HepG2 (cell line): ENCODE results near the gene SPI1. TPM values are rescaled to one million over a fixed set of nuclear protein-coding genes. Genes with fewer than 3 reads are reported as not detected.

Source experiments
- EP300 ChIP-seq, 3 experiments: sonication (generic) in 1 of 3; formaldehyde crosslinking in 1 of 3; IDR thresholded peaks; 2 replicates each; pipeline versions ENCODE4 v1.5.1 to v1.6.1; 2011 to 2020; ENCODE audit warnings: low read depth in 2 of 3, low read length in 2 of 3, borderline replicate concordance in 1 of 3, improper control_type of control experiment in 1 of 3, mild to moderate bottlenecking in 1 of 3, missing genetic modification reagents in 1 of 3, moderate library complexity in 1 of 3
- GABPA ChIP-seq, 2 experiments: IDR thresholded peaks; 2 replicates each; pipeline ENCODE4 v1.6.1; 2011 to 2016; ENCODE audit warnings: low read depth in 2 of 2, low read length in 1 of 2, missing biosample characterization in 1 of 2, missing genetic modification characterization in 1 of 2
- GABPB1 ChIP-seq: IDR thresholded peaks from 2 replicates; pipeline ENCODE4 v1.6.1; 2016; ENCODE audit warnings: mild to moderate bottlenecking, missing genetic modification reagents, moderate library complexity, missing compliant biosample characterization
- KDM2A ChIP-seq: sonication (generic); formaldehyde crosslinking; IDR thresholded peaks from 2 replicates; pipeline ENCODE4 v1.4.0; 2020; ENCODE audit warnings: low read depth, missing genetic modification reagents, borderline replicate concordance
- NFRKB ChIP-seq: fragments of 450-650 bp; IDR thresholded peaks from 2 replicates; pipeline ENCODE4 v1.6.1; 2017
- NR2F6 ChIP-seq, 2 experiments: IDR thresholded peaks; 2 replicates each; pipeline ENCODE4 v1.6.1; 2016; ENCODE audit warnings: antibody characterized with exemption in 1 of 2, mild to moderate bottlenecking in 1 of 2
- RBFOX2 ChIP-seq: fragments of 200-400 bp; formaldehyde crosslinking; IDR thresholded peaks from 2 replicates; pipeline ENCODE4 v1.6.1; 2017; ENCODE audit warnings: low read depth, mild to moderate bottlenecking, low read length
- SRSF4 ChIP-seq: fragments of 200-400 bp; formaldehyde crosslinking; IDR thresholded peaks from one replicate; pipeline ENCODE4 v1.6.1; 2018; ENCODE audit warnings: mild to moderate bottlenecking, low read depth, low read length, moderate library complexity; ENCODE audit not compliant: poor library complexity, severe bottlenecking
- ZBTB7A ChIP-seq: sonication (generic); formaldehyde crosslinking; IDR thresholded peaks from 2 replicates; pipeline ENCODE4 v1.8.0; 2022; ENCODE audit warnings: mild to moderate bottlenecking, missing genetic modification reagents
- ZFP82 ChIP-seq: sonication (generic); formaldehyde crosslinking; IDR thresholded peaks from 2 replicates; pipeline ENCODE4 v1.5.1; 2020; ENCODE audit warnings: mild to moderate bottlenecking, missing genetic modification reagents, borderline replicate concordance
- ZFX ChIP-seq: sonication (generic); formaldehyde crosslinking; IDR thresholded peaks from 2 replicates; pipeline ENCODE4 v1.4.0; 2020; ENCODE audit warnings: mild to moderate bottlenecking, low read depth, missing genetic modification reagents, moderate library complexity
- ZNF563 ChIP-seq: sonication (generic); formaldehyde crosslinking; IDR thresholded peaks from 2 replicates; pipeline ENCODE4 v1.8.0; 2022; ENCODE audit warnings: mild to moderate bottlenecking, moderate library complexity, missing genetic modification reagents
- polyA plus RNA-seq, 8 experiments: library from polyadenylated mRNA; depleted of rRNA in 3 of 8; stranded (reverse) in 7 of 8; unstranded in 1 of 8; fragments of >200 nt; fragmentation: Illumina TruSeq in 4 of 8; extraction: Trizol in 4 of 8; gene quantifications; 2 replicates each; pipeline versions ENCODE4 v1.2.1 to v1.2.3, GENCODE V29; 2011 to 2016; ENCODE audit warnings: low read depth in 4 of 8, missing spikeins in 1 of 8, mixed read lengths in 1 of 8; ENCODE audit not compliant: insufficient read depth in 1 of 8
- total RNA-seq, 5 experiments: library from RNA; depleted of rRNA; stranded (reverse); fragments of >200 nt; fragmentation: Illumina TruSeq; extraction: Trizol; gene quantifications; 2 replicates each; pipeline ENCODE4 v1.2.3, GENCODE V29; 2016; ENCODE audit warnings: low read depth in 1 of 5
- TF ChIP-seq, protein P1 (sequence below): sonication (generic); formaldehyde crosslinking; IDR thresholded peaks from 2 replicates; pipeline ENCODE4 v1.5.0; 2020; ENCODE audit warnings: missing genetic modification reagents
- TF ChIP-seq, protein P2 (sequence below): sonication (generic); formaldehyde crosslinking; IDR thresholded peaks from 2 replicates; pipeline ENCODE4 v1.5.0; 2020; ENCODE audit warnings: missing genetic modification reagents, mild to moderate bottlenecking, borderline replicate concordance
- TF ChIP-seq, protein P3 (sequence below): sonication (generic); formaldehyde crosslinking; IDR thresholded peaks from 2 replicates; pipeline ENCODE4 v1.8.0; 2023; ENCODE audit warnings: mild to moderate bottlenecking, missing genetic modification reagents
- TF ChIP-seq, protein P4 (sequence below): sonication (generic); formaldehyde crosslinking; IDR thresholded peaks from 2 replicates; pipeline ENCODE4 v1.5.1; 2020; ENCODE audit warnings: mild to moderate bottlenecking, missing genetic modification reagents, moderate library complexity

The SPI1 gene
- total and polyA plus RNA-seq, 2 of the 13 experiments (the other 11 are each of a cell fraction or from before 2014, with no cell fraction given) = not detected

DNA sequence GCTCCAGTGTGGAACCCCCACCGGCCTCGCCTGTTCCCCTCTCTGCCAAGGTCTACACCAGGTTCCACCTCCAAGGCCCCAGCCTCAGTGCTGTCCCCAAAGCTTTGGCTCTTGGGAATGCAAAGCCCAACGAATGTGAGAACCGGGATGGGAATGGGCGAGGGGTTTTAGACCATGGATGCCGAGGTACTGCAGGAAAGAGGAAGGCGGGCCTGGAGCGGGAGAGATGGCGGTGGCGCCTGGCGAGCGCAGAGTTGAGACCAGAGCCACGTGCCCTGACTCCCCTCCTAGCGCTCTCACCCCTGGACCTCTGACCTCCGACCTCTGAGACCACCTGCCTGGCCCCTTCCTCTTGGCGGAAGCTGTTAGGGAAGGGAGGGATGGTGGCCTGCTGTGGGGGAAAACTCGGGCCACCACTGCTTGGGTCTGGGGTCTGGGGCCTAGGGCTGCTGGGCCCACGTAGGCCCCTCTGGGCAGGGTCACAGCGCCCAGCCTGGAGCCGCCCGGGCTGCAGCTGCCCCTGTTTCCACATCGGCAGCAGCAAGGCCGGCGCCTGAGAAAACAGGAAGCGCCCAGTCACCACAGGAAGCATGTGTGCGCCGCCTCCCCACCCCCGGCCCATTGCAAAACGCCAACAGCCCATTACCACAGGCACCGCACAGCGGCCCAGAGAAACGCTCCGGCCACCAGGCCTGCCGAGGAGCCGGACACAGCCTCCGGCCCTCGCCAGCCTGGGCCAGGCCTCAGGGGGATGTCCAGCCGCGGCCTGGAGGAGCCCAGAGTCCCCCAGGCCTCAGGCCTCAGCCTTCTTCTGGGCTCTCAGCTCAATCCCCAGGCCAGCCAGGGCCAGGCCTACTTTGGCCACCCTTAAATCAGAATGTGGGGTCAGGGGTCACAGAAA is 16.2 kb upstream of the SPI1 start (continued):
- TF ChIP-seq, protein P1, sequence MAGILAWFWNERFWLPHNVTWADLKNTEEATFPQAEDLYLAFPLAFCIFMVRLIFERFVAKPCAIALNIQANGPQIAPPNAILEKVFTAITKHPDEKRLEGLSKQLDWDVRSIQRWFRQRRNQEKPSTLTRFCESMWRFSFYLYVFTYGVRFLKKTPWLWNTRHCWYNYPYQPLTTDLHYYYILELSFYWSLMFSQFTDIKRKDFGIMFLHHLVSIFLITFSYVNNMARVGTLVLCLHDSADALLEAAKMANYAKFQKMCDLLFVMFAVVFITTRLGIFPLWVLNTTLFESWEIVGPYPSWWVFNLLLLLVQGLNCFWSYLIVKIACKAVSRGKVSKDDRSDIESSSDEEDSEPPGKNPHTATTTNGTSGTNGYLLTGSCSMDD (CRISPR knock-in tag) = no peak
- TF ChIP-seq KDM2A (CRISPR knock-in tag) (no peak), NR2F6 (IDR thresholded peaks at IDR 0.05) (no peak), NR2F6 (CRISPR knock-in tag; IDR thresholded peaks at IDR 0.05) (0 out of 2 replicates have a peak, but pooled peaks have one; percentile 6), ZBTB7A (CRISPR knock-in tag) (peak; percentile 72; the same call in 1 of the 2 replicates), ZFX (CRISPR knock-in tag) (no peak), ZNF563 (CRISPR knock-in tag) (0 out of 2 replicates have a peak, but pooled peaks have one; percentile 48), RBFOX2 (peak; percentile 53; the same call in 1 of the 2 replicates), EP300 (IDR thresholded peaks at IDR 0.05; ENCODE audit: low read depth in 2 of 2, low read length in 2 of 2) (no peak), EP300 (CRISPR knock-in tag; IDR thresholded peaks at IDR 0.05; ENCODE audit: borderline replicate concordance) (no peak), SRSF4 (no peak), NFRKB (no peak), GABPB1 (CRISPR knock-in tag) (peak; percentile 79), ZFP82 (CRISPR knock-in tag) (no peak), GABPA (IDR thresholded peaks at IDR 0.05; ENCODE audit: low read depth, low read length) (no peak), GABPA (CRISPR knock-in tag; IDR thresholded peaks at IDR 0.05; ENCODE audit: low read depth) (peak; percentile 90)
- TF ChIP-seq, protein P2, sequence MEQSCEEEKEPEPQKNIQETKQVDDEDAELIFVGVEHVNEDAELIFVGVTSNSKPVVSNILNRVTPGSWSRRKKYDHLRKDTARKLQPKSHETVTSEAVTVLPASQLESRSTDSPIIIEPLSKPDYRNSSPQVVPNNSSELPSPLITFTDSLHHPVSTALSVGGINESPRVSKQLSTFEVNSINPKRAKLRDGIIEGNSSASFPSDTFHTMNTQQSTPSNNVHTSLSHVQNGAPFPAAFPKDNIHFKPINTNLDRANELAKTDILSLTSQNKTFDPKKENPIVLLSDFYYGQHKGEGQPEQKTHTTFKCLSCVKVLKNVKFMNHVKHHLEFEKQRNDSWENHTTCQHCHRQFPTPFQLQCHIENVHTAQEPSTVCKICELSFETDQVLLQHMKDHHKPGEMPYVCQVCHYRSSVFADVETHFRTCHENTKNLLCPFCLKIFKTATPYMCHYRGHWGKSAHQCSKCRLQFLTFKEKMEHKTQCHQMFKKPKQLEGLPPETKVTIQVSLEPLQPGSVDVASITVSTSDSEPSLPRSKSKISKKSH (CRISPR knock-in tag) = 0 out of 2 replicates have a peak, but pooled peaks have one; percentile 21
- TF ChIP-seq, protein P3, sequence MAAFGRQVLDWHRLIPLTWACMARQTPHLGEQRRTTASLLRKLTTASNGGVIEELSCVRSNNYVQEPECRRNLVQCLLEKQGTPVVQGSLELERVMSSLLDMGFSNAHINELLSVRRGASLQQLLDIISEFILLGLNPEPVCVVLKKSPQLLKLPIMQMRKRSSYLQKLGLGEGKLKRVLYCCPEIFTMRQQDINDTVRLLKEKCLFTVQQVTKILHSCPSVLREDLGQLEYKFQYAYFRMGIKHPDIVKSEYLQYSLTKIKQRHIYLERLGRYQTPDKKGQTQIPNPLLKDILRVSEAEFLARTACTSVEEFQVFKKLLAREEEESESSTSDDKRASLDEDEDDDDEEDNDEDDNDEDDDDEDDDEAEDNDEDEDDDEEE (CRISPR knock-in tag) = no peak
- TF ChIP-seq, protein P4, sequence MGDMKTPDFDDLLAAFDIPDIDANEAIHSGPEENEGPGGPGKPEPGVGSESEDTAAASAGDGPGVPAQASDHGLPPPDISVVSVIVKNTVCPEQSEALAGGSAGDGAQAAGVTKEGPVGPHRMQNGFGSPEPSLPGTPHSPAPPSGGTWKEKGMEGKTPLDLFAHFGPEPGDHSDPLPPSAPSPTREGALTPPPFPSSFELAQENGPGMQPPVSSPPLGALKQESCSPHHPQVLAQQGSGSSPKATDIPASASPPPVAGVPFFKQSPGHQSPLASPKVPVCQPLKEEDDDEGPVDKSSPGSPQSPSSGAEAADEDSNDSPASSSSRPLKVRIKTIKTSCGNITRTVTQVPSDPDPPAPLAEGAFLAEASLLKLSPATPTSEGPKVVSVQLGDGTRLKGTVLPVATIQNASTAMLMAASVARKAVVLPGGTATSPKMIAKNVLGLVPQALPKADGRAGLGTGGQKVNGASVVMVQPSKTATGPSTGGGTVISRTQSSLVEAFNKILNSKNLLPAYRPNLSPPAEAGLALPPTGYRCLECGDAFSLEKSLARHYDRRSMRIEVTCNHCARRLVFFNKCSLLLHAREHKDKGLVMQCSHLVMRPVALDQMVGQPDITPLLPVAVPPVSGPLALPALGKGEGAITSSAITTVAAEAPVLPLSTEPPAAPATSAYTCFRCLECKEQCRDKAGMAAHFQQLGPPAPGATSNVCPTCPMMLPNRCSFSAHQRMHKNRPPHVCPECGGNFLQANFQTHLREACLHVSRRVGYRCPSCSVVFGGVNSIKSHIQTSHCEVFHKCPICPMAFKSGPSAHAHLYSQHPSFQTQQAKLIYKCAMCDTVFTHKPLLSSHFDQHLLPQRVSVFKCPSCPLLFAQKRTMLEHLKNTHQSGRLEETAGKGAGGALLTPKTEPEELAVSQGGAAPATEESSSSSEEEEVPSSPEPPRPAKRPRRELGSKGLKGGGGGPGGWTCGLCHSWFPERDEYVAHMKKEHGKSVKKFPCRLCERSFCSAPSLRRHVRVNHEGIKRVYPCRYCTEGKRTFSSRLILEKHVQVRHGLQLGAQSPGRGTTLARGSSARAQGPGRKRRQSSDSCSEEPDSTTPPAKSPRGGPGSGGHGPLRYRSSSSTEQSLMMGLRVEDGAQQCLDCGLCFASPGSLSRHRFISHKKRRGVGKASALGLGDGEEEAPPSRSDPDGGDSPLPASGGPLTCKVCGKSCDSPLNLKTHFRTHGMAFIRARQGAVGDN (CRISPR knock-in tag) = peak; percentile 76
